ENCODE measurements around the gene NPL.

NPL gene

GRCh38 chr1:182779530-182779929 lies 10.0 kb upstream of the NPL start:
- DNase-seq (ENCODE audit: low read depth), result no peak

DNA sequence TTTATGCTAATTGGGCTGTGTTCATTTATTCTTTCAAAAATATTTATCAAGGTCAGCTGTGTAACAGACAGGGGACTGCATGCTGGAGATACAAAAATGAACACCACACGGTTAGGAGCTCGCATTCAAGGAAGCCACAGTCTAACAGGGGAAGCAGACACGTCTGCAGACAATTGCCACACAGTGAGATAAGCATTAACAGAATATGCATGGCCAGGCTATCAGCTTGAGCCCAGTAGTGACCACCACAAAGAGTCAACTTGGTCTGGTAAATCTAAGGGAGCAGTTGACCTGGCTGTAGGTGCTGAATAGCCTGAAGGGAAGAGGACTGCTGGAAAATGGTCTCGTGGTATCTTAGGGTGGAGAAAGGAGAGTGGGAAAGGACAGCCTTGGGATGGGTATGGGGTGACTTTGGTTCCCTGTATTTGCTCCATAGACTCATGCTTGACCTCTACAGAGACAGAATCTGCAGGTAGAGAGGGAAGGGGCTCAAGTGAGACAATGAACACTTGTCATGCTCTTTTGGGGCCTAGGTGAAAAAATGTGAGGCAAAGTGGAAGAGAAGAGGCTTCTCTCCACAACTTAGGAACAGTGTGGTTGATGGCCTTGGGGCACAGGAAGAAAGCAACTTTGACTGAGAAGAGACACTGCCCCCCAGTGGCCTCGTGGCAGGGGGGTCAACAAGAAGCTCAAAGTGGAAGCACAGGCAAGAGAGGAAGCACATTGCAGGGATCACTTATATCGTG lies 7.6 kb upstream of the NPL start:
- DNase-seq (ENCODE audit: low read depth), result peak; percentile 59

GRCh38 chr1:182782587-182782913 lies 7.0 kb upstream of the NPL start:
- no peak for DNase-seq (ENCODE audit: low read depth)

- DNase-seq (ENCODE audit: low read depth), result no peak
These were observed 6.5 kb upstream of the NPL start for GRCh38 chr1:182783068-182783467.

DNA sequence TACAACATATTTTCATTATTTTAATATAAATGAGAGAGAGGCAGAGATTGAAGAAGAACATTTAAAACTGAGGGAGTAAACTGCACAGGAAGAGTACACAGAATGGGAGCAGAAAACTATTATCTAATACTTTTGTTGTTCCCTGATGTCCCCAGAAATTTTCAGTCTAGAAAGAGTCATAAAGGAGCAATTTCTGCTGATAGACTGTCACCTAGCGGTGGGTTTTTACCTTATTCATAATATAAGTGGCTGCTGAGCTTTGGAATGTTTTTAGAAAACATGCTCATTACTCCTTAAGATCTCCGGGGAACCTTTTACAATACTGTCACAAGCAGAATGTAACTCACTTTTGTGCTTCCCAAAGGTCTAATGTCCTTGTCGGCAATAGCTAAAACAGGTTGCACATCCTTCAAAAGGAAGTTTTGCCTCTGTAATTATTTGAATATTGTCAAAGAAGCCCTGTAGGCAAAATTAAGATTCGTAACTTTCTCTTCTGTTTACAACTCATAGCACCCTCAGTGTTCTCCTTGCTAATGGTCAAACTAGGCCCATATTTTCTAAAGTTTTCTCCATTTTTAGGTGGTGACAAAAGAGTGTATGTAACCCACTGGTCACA lies 4.9 kb upstream of the NPL start:
- no peak for DNase-seq (ENCODE audit: low read depth)

GRCh38 chr1:182785181-182785580 lies 4.4 kb upstream of the NPL start:
- DNase-seq (ENCODE audit: low read depth), result no peak

- DNase-seq (ENCODE audit: low read depth), result no peak
These were observed 3.2 kb upstream of the NPL start for GRCh38 chr1:182786223-182786994.

DNA sequence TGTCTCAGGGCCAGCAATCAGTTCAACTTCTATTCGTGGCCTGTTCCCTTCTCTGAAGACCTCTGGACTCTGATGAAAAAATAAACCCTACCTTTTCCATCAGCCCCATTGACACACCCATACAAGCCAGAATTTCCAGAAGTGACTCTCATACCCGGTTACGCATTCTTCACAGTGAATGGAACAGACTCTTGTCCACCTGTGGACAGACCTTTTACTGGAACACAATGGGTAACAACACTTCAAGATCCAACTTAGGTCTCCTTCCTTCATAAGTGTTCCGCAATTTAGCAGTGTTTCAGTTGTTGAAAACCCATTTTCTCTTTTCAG lies 2.6 kb upstream of the NPL start:
- DNase-seq (ENCODE audit: low read depth), result no peak

DNA sequence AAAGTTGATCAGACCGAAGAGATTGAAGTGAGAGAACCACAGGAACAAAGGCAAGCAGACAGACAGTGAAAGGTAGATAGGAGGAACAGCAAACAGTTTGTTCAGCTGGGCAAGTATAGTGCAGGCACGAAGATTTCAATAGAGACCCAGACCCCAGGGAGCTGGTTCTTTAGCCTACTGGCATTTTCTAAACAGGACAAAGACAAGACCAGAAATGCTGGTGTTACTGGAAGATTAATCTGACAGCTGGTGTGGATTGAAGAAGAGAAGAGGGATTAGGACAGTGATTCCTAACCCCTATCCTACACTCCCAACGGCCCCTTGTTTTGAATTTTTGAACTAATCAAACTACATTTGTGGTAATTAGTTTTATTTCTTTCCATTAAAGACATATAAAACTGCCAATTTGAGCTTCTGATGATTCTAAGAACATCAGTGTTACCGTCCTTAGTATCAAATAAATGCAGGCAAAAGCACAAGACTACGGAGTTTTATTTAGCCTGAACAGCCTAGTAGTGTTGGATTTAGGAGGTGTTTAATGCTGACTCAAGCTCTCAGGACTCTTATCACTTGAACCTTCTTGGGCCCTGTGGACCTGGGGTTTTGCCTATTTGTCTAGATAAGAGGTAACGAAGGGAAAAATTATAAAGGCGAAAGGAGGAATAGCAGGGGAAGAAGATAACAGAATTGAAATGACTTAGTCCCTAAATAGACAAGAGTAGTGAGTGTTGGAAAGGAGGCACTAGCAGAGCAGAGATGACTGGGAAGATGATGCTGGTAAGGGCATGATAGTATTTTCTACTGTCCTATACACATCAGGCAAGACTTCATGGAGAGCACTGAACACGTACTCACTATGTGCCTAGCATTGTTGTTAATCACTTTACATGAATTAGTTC lies 2.0 kb downstream of the NPL start:
- no peak for DNase-seq (ENCODE audit: low read depth)

DNA sequence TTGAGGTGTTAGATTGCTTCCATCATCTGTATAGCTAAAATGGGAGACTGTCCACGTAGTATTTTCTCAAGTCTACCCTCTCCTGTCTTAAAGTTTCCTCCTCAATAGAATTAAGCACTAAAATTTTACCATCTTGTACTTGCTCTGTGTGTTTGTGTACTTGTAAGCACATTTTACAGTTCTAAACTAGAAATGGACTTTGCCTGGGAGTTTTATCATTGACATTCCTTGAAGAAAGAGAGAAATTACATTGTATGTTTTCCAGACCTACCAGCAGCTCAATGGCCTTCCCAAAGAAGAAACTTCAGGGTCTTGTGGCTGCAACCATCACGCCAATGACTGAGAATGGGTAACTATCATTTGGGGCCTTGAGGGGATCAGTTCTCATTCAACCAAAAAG lies 4.5 kb downstream of the NPL start:
- DNase-seq (ENCODE audit: low read depth), result no peak

- DNase-seq (ENCODE audit: low read depth), result no peak
These were observed 5.2 kb downstream of the NPL start for GRCh38 chr1:182794676-182795201.

- DNase-seq (ENCODE audit: low read depth), result no peak
These were observed 6.1 kb downstream of the NPL start for GRCh38 chr1:182795563-182796228.

- no peak for DNase-seq (ENCODE audit: low read depth)
These were observed 12.6 kb downstream of the NPL start for GRCh38 chr1:182802006-182802803.

DNA sequence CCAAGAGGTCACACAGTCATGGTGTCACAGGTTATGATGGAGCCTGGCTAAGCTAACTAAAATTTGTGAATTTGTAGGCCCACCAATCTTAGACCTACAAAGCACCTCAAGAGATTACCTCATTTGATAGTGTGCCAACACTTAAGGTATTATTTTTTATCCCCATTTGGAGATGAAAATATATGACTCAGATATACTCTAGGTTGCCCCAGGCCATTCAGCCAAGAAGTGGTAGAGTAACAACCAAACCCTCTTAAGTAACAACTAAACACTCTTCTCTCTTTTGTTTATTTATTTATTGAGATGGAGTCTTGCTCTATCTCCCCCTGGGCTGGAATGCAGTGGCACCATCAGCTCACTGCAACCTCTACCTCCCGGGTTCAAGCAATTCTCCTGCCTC lies 14.3 kb downstream of the NPL start:
- no peak for DNase-seq (ENCODE audit: low read depth)

- DNase-seq (ENCODE audit: low read depth), result no peak
These were observed 16.6 kb downstream of the NPL start for GRCh38 chr1:182806015-182806678.

DNA sequence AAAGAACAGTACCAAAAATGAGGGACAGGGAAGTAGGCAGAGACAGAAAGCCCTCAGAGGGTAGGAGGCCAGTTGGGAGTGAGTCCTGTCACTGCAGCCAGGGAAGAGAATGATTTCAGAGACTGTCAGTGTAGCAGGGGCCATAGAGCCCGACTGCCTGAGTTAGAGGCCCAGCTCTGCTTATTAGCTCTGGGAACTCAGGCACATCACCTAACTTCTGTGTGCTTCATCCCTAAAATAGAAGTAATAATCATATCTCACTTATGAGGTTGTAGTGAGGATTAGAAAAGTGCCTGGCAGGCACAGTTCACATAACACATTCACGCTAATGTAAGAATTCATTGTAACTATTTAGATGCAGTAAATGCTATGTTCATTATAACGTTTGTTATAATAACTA lies 18.3 kb downstream of the NPL start:
- no peak for DNase-seq (ENCODE audit: low read depth)

DNA sequence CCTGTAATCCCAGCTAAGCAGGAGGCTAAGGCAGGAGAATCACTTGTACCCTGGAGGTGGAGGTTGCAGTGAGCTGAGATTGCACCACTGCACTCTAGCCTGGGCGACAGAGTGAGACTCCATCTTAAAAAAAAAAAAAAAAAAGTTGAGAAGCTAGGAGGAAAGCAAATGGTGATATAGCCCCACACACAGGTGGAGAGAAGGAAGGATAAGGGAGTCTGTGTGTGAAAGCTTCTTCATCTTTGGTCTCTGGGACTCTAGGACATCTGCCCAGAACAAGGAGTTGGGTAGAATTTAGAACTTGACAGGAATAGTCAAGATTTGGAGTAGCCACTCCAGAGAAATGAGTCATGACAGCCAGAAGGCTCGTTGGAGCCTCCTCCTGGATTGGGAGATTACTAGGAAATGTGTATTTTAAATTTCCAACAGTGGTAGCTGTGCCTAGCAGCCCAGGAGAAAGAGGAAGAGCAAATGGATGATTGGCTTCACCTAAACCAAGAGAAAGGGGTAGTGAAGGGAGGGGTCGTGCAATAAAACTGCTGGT lies 19.9 kb downstream of the NPL start:
- DNase-seq (ENCODE audit: low read depth), result no peak

- DNase-seq (ENCODE audit: low read depth), result no peak
These were observed 22.6 kb downstream of the NPL start for GRCh38 chr1:182811975-182812722.

- no peak for DNase-seq (ENCODE audit: low read depth)
These were observed 27.3 kb downstream of the NPL start for GRCh38 chr1:182816863-182817262.
